Esophagus muscularis mucosa (tissue), 4 donors: ENCODE measurements around the gene UBE2I.

Experiments
- EP300 ChIP-seq: sonication (generic); formaldehyde crosslinking; IDR thresholded peaks from one replicate; pipeline ENCODE4 v1.6.1; 2017; ENCODE audit warnings: antibody characterized with exemption
- POLR2A ChIP-seq: fragments of 450-650 bp; IDR thresholded peaks from one replicate; pipeline ENCODE4 v1.6.1; 2017; ENCODE audit warnings: antibody characterized with exemption, moderate library complexity, mild to moderate bottlenecking, low read depth
- POLR2AphosphoS5 ChIP-seq, 2 donors: sonication (generic); formaldehyde crosslinking; IDR thresholded peaks; one replicate each; pipeline ENCODE4 v1.6.1; 2017; ENCODE audit warnings: antibody characterized with exemption in 2 of 2
- TF ChIP-seq, protein P1 (sequence below), 3 experiments: fragments of 200-600 bp in 2 of 3; fragments of 450-650 bp in 1 of 3; sonication (generic) in 2 of 3; IDR thresholded peaks; one replicate each; pipeline ENCODE4 v1.5.1; 2017 to 2019; ENCODE audit warnings: antibody characterized with exemption in 3 of 3, mild to moderate bottlenecking in 2 of 3, moderate library complexity in 1 of 3

DNA sequence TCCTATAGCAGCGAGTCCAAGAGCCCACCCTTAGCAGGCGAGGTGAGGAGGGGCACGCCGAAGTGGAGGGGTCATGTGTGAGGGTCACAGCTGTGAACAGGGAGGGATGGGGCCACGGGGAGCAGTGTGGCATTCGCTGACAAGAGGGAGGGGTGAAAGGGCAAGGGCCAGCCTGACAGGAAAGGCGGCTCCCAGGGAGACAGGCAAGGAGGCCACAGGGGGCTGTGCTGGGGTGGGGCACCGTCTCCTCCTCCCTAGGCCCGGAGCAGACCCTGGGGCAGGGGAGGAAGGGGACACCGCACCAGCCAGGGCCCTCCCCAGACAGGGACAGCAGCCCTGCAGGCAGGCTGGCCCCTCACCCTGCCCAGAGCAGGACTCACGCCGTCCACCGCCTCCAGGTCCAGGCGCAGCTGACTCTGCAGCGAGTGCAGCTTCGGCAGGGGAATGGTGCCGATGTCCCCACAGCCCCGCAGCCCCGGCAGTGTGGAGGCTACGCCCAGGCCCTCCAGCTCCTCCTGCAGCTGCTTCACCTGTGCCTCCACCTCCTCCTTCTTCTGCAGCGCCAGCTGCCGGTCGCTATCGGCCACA is 57.4 kb downstream of the UBE2I start:
- TF ChIP-seq POLR2A (no peak), EP300 (no peak), POLR2AphosphoS5 (IDR thresholded peaks at IDR 0.05) (no peak)
- TF ChIP-seq, protein P1, sequence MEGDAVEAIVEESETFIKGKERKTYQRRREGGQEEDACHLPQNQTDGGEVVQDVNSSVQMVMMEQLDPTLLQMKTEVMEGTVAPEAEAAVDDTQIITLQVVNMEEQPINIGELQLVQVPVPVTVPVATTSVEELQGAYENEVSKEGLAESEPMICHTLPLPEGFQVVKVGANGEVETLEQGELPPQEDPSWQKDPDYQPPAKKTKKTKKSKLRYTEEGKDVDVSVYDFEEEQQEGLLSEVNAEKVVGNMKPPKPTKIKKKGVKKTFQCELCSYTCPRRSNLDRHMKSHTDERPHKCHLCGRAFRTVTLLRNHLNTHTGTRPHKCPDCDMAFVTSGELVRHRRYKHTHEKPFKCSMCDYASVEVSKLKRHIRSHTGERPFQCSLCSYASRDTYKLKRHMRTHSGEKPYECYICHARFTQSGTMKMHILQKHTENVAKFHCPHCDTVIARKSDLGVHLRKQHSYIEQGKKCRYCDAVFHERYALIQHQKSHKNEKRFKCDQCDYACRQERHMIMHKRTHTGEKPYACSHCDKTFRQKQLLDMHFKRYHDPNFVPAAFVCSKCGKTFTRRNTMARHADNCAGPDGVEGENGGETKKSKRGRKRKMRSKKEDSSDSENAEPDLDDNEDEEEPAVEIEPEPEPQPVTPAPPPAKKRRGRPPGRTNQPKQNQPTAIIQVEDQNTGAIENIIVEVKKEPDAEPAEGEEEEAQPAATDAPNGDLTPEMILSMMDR (IDR thresholded peaks at IDR 0.05) = no peak
